NB4 (cell line): Measurements from ENCODE around the gene CLBA1.

Experiments
- CTCF ChIP-seq: IDR thresholded peaks from one replicate; pipeline ENCODE4 v1.5.1; 2012; ENCODE audit warnings: low read depth, low read length
- MAX ChIP-seq: IDR thresholded peaks from 2 replicates; pipeline ENCODE4 v1.6.1; 2011; ENCODE audit warnings: low read depth, low read length
- MYC ChIP-seq: IDR thresholded peaks from 2 replicates; pipeline ENCODE4 v1.6.1; 2011; ENCODE audit warnings: low read depth, low read length
- POLR2A ChIP-seq: IDR thresholded peaks from 2 replicates; pipeline ENCODE4 v1.6.1; 2011; ENCODE audit warnings: mild to moderate bottlenecking; ENCODE audit not compliant: insufficient read length; ENCODE audit errors: extremely low read depth

- TF ChIP-seq POLR2A (no peak), CTCF (no peak), MAX (no peak), MYC (no peak)
Measured at GRCh38 chr14:105007593-105008264, 22.1 kb downstream of the CLBA1 start.
